Activated gamma-delta T cell (primary cell): ENCODE data around the gene INSIG1.

ENCODE experiments used
- DNase-seq: peaks from one replicate; lab custom pipeline; 2025; lab: John Stamatoyannopoulos, UW

INSIG1 gene

GRCh38 chr7:155327590-155328320 is 30.1 kb downstream of the INSIG1 start:
- no peak for DNase-seq

GRCh38 chr7:155329225-155329624 is 31.5 kb downstream of the INSIG1 start:
- DNase-seq, result no peak

- no peak for DNase-seq
These were observed 33.7 kb downstream of the INSIG1 start for GRCh38 chr7:155331396-155331795.

- no peak for DNase-seq
These were observed 35.9 kb downstream of the INSIG1 start for GRCh38 chr7:155333346-155334234.

GRCh38 chr7:155336812-155337602 is 39.3 kb downstream of the INSIG1 start:
- DNase-seq, result no peak

GRCh38 chr7:155337946-155338631 is 40.4 kb downstream of the INSIG1 start:
- no peak for DNase-seq

- DNase-seq, result no peak
These were observed 41.1 kb downstream of the INSIG1 start for GRCh38 chr7:155338632-155339320.

- DNase-seq, result no peak
These were observed 41.8 kb downstream of the INSIG1 start for GRCh38 chr7:155339474-155339873.

GRCh38 chr7:155340071-155340531 is 42.4 kb downstream of the INSIG1 start:
- DNase-seq, result no peak

GRCh38 chr7:155340721-155341120 is 43.0 kb downstream of the INSIG1 start:
- DNase-seq, result no peak

- DNase-seq, result no peak
These were observed 43.8 kb downstream of the INSIG1 start for GRCh38 chr7:155341463-155341983.

- no peak for DNase-seq
These were observed 44.6 kb downstream of the INSIG1 start for GRCh38 chr7:155342313-155342712.

GRCh38 chr7:155343150-155343549 is 45.5 kb downstream of the INSIG1 start:
- no peak for DNase-seq

GRCh38 chr7:155343661-155344121 is 46.0 kb downstream of the INSIG1 start:
- DNase-seq, result no peak

GRCh38 chr7:155344270-155344617 is 46.6 kb downstream of the INSIG1 start:
- no peak for DNase-seq

- peak; percentile 73 for DNase-seq
These were observed 47.1 kb downstream of the INSIG1 start for GRCh38 chr7:155344618-155345433.

GRCh38 chr7:155345490-155345889 is 47.8 kb downstream of the INSIG1 start:
- DNase-seq, result no peak

- DNase-seq, result no peak
These were observed 48.6 kb downstream of the INSIG1 start for GRCh38 chr7:155346285-155346684.

GRCh38 chr7:155348806-155349205 is 51.1 kb downstream of the INSIG1 start:
- no peak for DNase-seq
